Endodermal cell (in vitro differentiated cells): ENCODE measurements around the gene FBXO7. TPM values are rescaled to one million over a fixed set of nuclear protein-coding genes. Genes with fewer than 3 reads are reported as not detected.
A peak's percentile ranks its signal among the peaks of the same experiment; 100 is the strongest.

ENCODE experiments used
- DNase-seq: peaks from one replicate; pipeline ENCODE4 v3.0.0-alpha.2; 2017
- H3K27ac ChIP-seq: 2 replicates; pipeline ENCODE4 v1.5.1; 2013; ENCODE audit warnings: mild to moderate bottlenecking, low read depth, low read length, moderate library complexity
- H3K27me3 ChIP-seq: 2 replicates; pipeline ENCODE4 v1.6.1; 2013; ENCODE audit warnings: mild to moderate bottlenecking, low read length, moderate library complexity; ENCODE audit not compliant: insufficient read depth, control insufficient read depth, poor library complexity, severe bottlenecking
- H3K36me3 ChIP-seq: 2 replicates; pipeline ENCODE4 v1.7.0; 2013; ENCODE audit warnings: mild to moderate bottlenecking, low read length, moderate library complexity; ENCODE audit not compliant: control insufficient read depth, insufficient read depth
- H3K4me1 ChIP-seq: one replicate; pipeline ENCODE4 v1.7.0; 2013; ENCODE audit warnings: low read length; ENCODE audit not compliant: control insufficient read depth, insufficient read depth
- H3K4me3 ChIP-seq: 2 replicates; pipeline ENCODE4 v1.5.1; 2013; ENCODE audit warnings: mild to moderate bottlenecking, low read length, moderate library complexity
- H3K9ac ChIP-seq: 2 replicates; pipeline ENCODE4 v1.6.1; 2013; ENCODE audit warnings: mild to moderate bottlenecking, low read length, moderate library complexity; ENCODE audit not compliant: poor library complexity, severe bottlenecking; ENCODE audit errors: extremely low read depth
- H3K9me3 ChIP-seq: 2 replicates; pipeline ENCODE4 v1.6.1; 2013; ENCODE audit warnings: mild to moderate bottlenecking, low read length, moderate library complexity; ENCODE audit not compliant: control insufficient read depth
- H3K27ac Mint-ChIP-seq: 2 replicates; pipeline ENCODE4 v1.8.0; 2020; ENCODE audit warnings: mixed read lengths
- H3K27me3 Mint-ChIP-seq: 2 replicates; pipeline ENCODE4 v1.8.0; 2021; ENCODE audit warnings: mild to moderate bottlenecking, mixed read lengths; ENCODE audit not compliant: insufficient read depth
- H3K36me3 Mint-ChIP-seq: 2 replicates; pipeline ENCODE4 v1.8.0; 2020; ENCODE audit warnings: low read depth, mixed read lengths
- H3K4me1 Mint-ChIP-seq: 2 replicates; pipeline ENCODE4 v1.8.0; 2020; ENCODE audit warnings: mixed read lengths
- H3K4me3 Mint-ChIP-seq: 2 replicates; pipeline ENCODE4 v1.8.0; 2020; ENCODE audit warnings: mild to moderate bottlenecking, moderate library complexity, mixed read lengths
- H3K9me3 Mint-ChIP-seq: 2 replicates; pipeline ENCODE4 v1.8.0; 2020; ENCODE audit warnings: mild to moderate bottlenecking, mixed read lengths
- WGBS, 2 experiments: methylation state at CpG; one replicate each; pipeline versions ENCODE4 v1.1.5 to v1.1.7; 2013; ENCODE audit warnings: missing lambda C conversion rate in 2 of 2, mixed read lengths in 1 of 2; ENCODE audit not compliant: insufficient coverage in 1 of 2, insufficient read length in 1 of 2; 5-methylcytosine and 5-hydroxymethylcytosine counted together
- long read RNA-seq, 4 experiments: library from polyadenylated mRNA in 2 of 4; library from RNA in 1 of 4; library from capped mRNA in 1 of 4; stranded (forward) in 3 of 4; unstranded in 1 of 4; transcript quantifications; one replicate each; pipeline ENCODE4 v2.0.0, GENCODE V29; 2020 to 2021; ENCODE audit warnings: inconsistent platforms in 1 of 4
- polyA plus RNA-seq, 2 experiments: library from polyadenylated mRNA; stranded (reverse); fragments of 50-300 nt; gene quantifications; one replicate each; pipeline ENCODE4 v1.2.3, GENCODE V29; 2013
- total RNA-seq, 2 donors: library from RNA; stranded (reverse); fragmentation: NEBNext Ultra II Directional in 1 of 2; extraction: Animal tissue kit (Norgen Biotek cat#: 25700) in 1 of 2; gene quantifications; 2 replicates in 1 of 2; 3 replicates in 1 of 2; pipeline ENCODE4 v1.2.1, GENCODE V29; 2021
- TF ChIP-seq, protein P1 (sequence below): fragments of 200-600 bp; sonication (generic); conservative IDR thresholded peaks from 2 replicates; pipeline ENCODE4 v1.5.0; 2021; ENCODE audit warnings: antibody characterized with exemption, mild to moderate bottlenecking

Gene FBXO7
- 100 to 1,000 TPM in 1 of 2 donors, 10 to 100 TPM in 1; 84.8 to 120 TPM for total RNA-seq
- 73.6 TPM for polyA plus RNA-seq (2013, experiment 1 of 2)
- polyA plus RNA-seq (2013, experiment 2 of 2), result 69.8 TPM
- long read RNA-seq, experiment 1, transcript FBXO7-201 (9 exons, 2,195 nt), result major isoform, 24 of 80 reads
- long read RNA-seq, experiment 1, transcript FBXO7-202 (9 exons, 1,888 nt), result minor isoform, 6 of 80 reads
- long read RNA-seq, experiment 1, transcript FBXO7-204 (9 exons, 1,921 nt), result minor isoform, 6 of 80 reads
- long read RNA-seq, experiment 1, partial matches to known transcripts, result 25 of 80 reads
- long read RNA-seq, experiment 1, other reads (novel, unspliced or antisense), result 17 of 80 reads
- long read RNA-seq, experiment 2, transcript FBXO7-203 (8 exons, 1,900 nt), result minor isoform, 16 of 276 reads
- long read RNA-seq, experiment 2, transcript FBXO7-201 (9 exons, 2,195 nt), result major isoform, 151 of 276 reads
- long read RNA-seq, experiment 2, transcript FBXO7-204 (9 exons, 1,921 nt), result minor isoform, 25 of 276 reads
- long read RNA-seq, experiment 2, transcript FBXO7-202 (9 exons, 1,888 nt), result minor isoform, 52 of 276 reads
- long read RNA-seq, experiment 2, partial matches to known transcripts, result 11 of 276 reads
- long read RNA-seq, experiment 2, other reads (novel, unspliced or antisense), result 16 of 276 reads
- long read RNA-seq, experiment 3, transcript FBXO7-204 (9 exons, 1,921 nt), result minor isoform, 54 of 685 reads
- long read RNA-seq, experiment 3, transcript FBXO7-201 (9 exons, 2,195 nt), result major isoform, 497 of 685 reads
- long read RNA-seq, experiment 3, transcript FBXO7-203 (8 exons, 1,900 nt), result minor isoform, 32 of 685 reads
- long read RNA-seq, experiment 3, transcript FBXO7-202 (9 exons, 1,888 nt), result minor isoform, 46 of 685 reads
- long read RNA-seq, experiment 3, partial matches to known transcripts, result 13 of 685 reads
- long read RNA-seq, experiment 3, other reads (novel, unspliced or antisense), result 27 of 685 reads
- long read RNA-seq, experiment 4, transcript FBXO7-204 (9 exons, 1,921 nt), result minor isoform, 5 of 106 reads
- long read RNA-seq, experiment 4, transcript FBXO7-201 (9 exons, 2,195 nt), result minor isoform, 14 of 106 reads
- long read RNA-seq, experiment 4, transcript FBXO7-206 (9 exons, 1,535 nt), result minor isoform, 16 of 106 reads
- long read RNA-seq, experiment 4, transcript FBXO7-202 (9 exons, 1,888 nt), result major isoform, 52 of 106 reads
- long read RNA-seq, experiment 4, partial matches to known transcripts, result 4 of 106 reads
- long read RNA-seq, experiment 4, other reads (novel, unspliced or antisense), result 13 of 106 reads

DNA sequence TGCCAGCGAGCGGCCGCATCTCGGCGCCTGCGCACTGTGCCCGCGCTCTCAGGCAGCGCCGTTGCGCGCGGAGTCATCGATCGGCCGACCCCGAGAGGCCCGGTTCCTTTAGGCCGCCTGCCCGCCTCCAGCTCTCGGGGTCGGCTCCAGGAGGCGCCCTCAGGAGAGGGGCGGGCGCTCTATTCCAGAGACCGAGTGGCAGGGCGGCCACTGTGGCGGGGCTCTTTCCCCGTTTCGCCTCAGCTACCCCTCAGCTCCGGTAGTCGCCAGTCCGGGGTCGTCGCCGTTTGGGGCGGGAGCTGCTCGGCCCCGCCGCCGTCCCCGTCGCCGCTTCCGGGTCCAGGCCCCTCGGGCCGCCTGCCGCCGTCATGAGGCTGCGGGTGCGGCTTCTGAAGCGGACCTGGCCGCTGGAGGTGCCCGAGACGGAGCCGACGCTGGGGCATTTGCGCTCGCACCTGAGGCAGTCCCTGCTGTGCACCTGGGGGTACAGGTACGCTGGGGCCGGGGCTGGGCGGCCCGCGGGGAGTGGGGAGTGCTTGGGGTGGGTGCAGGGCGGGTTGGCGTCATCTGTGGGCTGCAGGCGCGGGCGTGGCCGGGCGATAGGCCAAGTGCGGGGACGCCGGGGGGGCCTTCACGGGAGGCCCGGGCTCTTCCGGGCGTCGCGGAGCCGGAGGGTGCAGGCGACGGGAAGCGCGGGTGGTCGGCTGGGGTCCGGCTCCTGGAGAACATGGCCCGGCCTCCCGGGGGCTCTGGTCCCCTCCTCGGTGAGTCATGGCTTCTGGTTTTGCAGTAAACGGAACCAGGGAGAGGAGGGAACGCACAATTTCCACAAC, at the start of gene FBXO7:
Gene FBXO7, plus strand, starts transcription at position 177 of the 833 bp plus-strand sequence. Its CDS starts 192 bp downstream, at position 369.
- H3K27ac Mint-ChIP-seq, result peak within 1 kb of the TSS; percentile 85
- Histone ChIP-seq H3K9ac (peak within 1 kb of the TSS; percentile 77), H3K36me3 (peaks cover 5% of the 10 kb centered on the region), H3K27ac (peak within 1 kb of the TSS; percentile 44), H3K4me1 (no peaks in the 10 kb centered on the region), H3K9me3 (no peaks in the 10 kb centered on the region), H3K27me3 (peaks cover 5% of the 10 kb centered on the region), H3K4me3 (peak within 1 kb of the TSS; percentile 94)
- H3K4me1 Mint-ChIP-seq, result peaks cover 9% of the 10 kb centered on the region
- H3K4me3 Mint-ChIP-seq, result peak within 1 kb of the TSS; percentile 77
- peak; percentile 96 for DNase-seq
- WGBS, 2 experiments, result 0% methylated on average over 19 to 92 of the region's 92 CpGs
- H3K27me3 Mint-ChIP-seq, result peaks cover 3% of the 10 kb centered on the region
- no peaks in the 10 kb centered on the region for H3K9me3 Mint-ChIP-seq
- TF ChIP-seq, protein P1, sequence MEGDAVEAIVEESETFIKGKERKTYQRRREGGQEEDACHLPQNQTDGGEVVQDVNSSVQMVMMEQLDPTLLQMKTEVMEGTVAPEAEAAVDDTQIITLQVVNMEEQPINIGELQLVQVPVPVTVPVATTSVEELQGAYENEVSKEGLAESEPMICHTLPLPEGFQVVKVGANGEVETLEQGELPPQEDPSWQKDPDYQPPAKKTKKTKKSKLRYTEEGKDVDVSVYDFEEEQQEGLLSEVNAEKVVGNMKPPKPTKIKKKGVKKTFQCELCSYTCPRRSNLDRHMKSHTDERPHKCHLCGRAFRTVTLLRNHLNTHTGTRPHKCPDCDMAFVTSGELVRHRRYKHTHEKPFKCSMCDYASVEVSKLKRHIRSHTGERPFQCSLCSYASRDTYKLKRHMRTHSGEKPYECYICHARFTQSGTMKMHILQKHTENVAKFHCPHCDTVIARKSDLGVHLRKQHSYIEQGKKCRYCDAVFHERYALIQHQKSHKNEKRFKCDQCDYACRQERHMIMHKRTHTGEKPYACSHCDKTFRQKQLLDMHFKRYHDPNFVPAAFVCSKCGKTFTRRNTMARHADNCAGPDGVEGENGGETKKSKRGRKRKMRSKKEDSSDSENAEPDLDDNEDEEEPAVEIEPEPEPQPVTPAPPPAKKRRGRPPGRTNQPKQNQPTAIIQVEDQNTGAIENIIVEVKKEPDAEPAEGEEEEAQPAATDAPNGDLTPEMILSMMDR, result peak; percentile 74
- peaks cover 7% of the 10 kb centered on the region for H3K36me3 Mint-ChIP-seq

DNA sequence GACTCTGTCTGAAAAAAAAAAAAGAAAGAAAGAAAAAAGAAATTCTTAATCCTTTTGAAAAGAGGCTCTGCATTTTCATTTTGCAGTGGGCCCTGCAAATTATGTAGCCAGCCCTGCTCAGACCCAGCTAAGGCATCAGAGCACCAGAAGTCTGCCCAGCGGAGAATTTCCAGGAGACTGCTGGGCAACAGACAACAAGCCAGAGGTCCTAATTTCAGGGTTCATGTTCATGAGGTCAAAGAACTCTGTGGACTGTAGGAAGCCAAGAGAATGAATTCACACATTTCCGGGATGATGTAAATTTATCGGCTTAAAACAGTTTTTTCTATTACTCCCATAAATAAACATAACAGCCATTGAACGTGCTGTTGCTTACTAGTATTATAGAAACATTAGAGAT, 47.7 kb upstream of the FBXO7 start:
- Mint-ChIP-seq H3K27me3 (peaks cover 36% of the 10 kb centered on the region), H3K27ac (no peak overlapping the region), H3K36me3 (no peaks in the 10 kb centered on the region), H3K4me1 (no peaks in the 10 kb centered on the region), H3K9me3 (peaks cover 2% of the 10 kb centered on the region), H3K4me3 (no peak overlapping the region)
- Histone ChIP-seq H3K27ac (no peak overlapping the region), H3K27me3 (peaks cover 24% of the 10 kb centered on the region), H3K9me3 (no peaks in the 10 kb centered on the region), H3K9ac (no peak overlapping the region), H3K36me3 (no peaks in the 10 kb centered on the region), H3K4me1 (no peaks in the 10 kb centered on the region), H3K4me3 (no peak overlapping the region)
- 96 to 100% methylated on average over 2 to 3 of the region's 4 CpGs for WGBS, 2 experiments
- no peak for DNase-seq
- TF ChIP-seq, protein P1, result no peak
